ENCODE results near the gene TMEM240. TPM values are rescaled to one million over a fixed set of nuclear protein-coding genes. Genes with fewer than 3 reads are reported as not detected.
"Not testable (repeated sequence)": the region's sequence is repeated elsewhere in the genome, so short reads cannot be mapped to it uniquely, and the experiment has no call there.

Gene TMEM240
- total and polyA plus RNA-seq, 2 donors (not counting 1 experiment from before 2014, with no cell fraction given) = 0.28 to 1.8 TPM

DNA sequence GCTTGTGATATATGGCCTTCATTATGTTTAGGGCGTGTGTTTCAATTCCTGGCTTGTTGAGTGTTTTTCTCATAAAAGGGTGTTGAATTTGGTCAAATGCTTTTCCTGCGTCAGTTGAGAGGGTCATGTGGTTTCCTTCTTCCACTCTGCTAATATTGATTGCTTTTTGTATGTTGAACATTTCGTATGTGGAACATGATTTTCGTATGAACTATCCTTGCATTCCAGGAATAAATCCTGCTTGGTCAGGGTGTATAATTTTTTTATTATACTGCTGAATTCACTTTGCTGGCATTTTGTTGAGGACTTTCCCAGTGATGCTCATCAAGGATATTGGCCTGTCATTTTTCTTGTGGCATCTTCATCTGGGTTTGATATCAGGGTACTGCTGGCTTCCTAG, 33.1 kb downstream of the TMEM240 start:
- Mint-ChIP-seq H3K27ac (no peak overlapping the region), H3K4me3 (no peak overlapping the region), H3K27me3 (no peaks in the 10 kb centered on the region), H3K4me1 (peaks cover 19% of the 10 kb centered on the region), H3K9me3 (ENCODE audit: insufficient read depth) (no peaks in the 10 kb centered on the region)
- Histone ChIP-seq H3K4me1 (ENCODE audit: control insufficient read depth in 2 of 2, insufficient read depth in 2 of 2, low read length in 2 of 2) (peaks cover 9 to 15% of the 10 kb centered on the region in 2 donors), H3K9ac (ENCODE audit: low read length) (no peak overlapping the region), H2AFZ (ENCODE audit: insufficient read depth, low read depth, low read length, poor library complexity, severe bottlenecking) (no peak overlapping the region), H3K4me3 (ENCODE audit: control extremely low read depth in 1 of 5, extremely low read depth in 1 of 5, insufficient read depth in 1 of 5, low read depth in 2 of 5, low read length in 4 of 5) (no peak overlapping the region), H3K36me3 (replicated peaks in 1 of 2; ENCODE audit: control extremely low read depth in 1 of 2, control insufficient read depth in 1 of 2, extremely low read depth in 1 of 2, insufficient read depth in 2 of 2, low read length in 1 of 2) (no peaks in the 10 kb centered on the region), H3K4me2 (replicated peaks; ENCODE audit: low read depth, low read length, poor library complexity, severe bottlenecking) (no peak overlapping the region), H3K9me3 (ENCODE audit: control extremely low read depth in 1 of 3, control insufficient read depth in 2 of 3, insufficient read depth in 1 of 3, low read length in 2 of 3) (no peaks in the 10 kb centered on the region), H3K79me2 (ENCODE audit: control insufficient read depth, insufficient read depth, low read length) (no peaks in the 10 kb centered on the region), H3K27me3 (replicated peaks in 1 of 4; ENCODE audit: control extremely low read depth in 1 of 4, control insufficient read depth in 3 of 4, insufficient read depth in 4 of 4, low read length in 3 of 4) (no peaks in the 10 kb centered on the region), H3K27ac (ENCODE audit: low read length in 2 of 2) (no peak overlapping the region), H4K20me1 (ENCODE audit: control insufficient read depth, insufficient read depth, low read length, poor library complexity, severe bottlenecking) (no peaks in the 10 kb centered on the region)
- CTCF ChIA-PET = no interaction called here
- POLR2A ChIA-PET = no interaction called here
- DNase-seq = no peak
- no peak for TF ChIP-seq EZH2 (IDR thresholded peaks at IDR 0.05; ENCODE audit: borderline replicate concordance, insufficient read depth, low read depth, low read length, poor library complexity, severe bottlenecking)
- TF ChIP-seq, protein P1, sequence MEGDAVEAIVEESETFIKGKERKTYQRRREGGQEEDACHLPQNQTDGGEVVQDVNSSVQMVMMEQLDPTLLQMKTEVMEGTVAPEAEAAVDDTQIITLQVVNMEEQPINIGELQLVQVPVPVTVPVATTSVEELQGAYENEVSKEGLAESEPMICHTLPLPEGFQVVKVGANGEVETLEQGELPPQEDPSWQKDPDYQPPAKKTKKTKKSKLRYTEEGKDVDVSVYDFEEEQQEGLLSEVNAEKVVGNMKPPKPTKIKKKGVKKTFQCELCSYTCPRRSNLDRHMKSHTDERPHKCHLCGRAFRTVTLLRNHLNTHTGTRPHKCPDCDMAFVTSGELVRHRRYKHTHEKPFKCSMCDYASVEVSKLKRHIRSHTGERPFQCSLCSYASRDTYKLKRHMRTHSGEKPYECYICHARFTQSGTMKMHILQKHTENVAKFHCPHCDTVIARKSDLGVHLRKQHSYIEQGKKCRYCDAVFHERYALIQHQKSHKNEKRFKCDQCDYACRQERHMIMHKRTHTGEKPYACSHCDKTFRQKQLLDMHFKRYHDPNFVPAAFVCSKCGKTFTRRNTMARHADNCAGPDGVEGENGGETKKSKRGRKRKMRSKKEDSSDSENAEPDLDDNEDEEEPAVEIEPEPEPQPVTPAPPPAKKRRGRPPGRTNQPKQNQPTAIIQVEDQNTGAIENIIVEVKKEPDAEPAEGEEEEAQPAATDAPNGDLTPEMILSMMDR (IDR thresholded peaks at IDR 0.05) = no peak
- intact Hi-C loops (cut with micrococcal nuclease) = no loop called here
- WGBS (ENCODE audit: insufficient coverage) = 82% methylated on average over 2 of the region's 4 CpGs
- ATAC-seq (ENCODE audit: low read depth) = no peak

DNA sequence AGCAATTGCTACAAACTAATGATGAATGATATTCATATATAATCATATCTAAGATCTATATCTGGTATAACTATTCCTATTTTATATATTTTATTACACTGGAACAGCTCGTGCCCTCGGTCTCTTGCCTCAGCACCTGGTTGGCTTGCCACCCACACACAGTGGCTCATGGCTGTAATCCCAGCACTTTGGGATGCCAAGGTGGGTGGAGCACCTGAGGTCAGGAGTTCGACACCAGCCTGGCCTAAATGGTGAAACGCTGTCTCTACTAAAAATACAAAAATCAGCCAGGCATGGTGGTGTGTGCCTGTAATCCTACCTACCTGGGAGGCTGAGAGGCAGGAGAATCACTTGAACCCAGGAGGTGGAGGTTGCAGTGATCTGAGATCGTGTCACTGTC, 34.6 kb downstream of the TMEM240 start:
- H3K9me3 Mint-ChIP-seq (ENCODE audit: insufficient read depth); H3K9me3 ChIP-seq (ENCODE audit: control extremely low read depth in 1 of 3, control insufficient read depth in 2 of 3, insufficient read depth in 1 of 3, low read length in 2 of 3); H3K4me1 ChIP-seq (ENCODE audit: control insufficient read depth in 2 of 2, insufficient read depth in 2 of 2, low read length in 2 of 2); DNase-seq; H3K79me2 ChIP-seq (ENCODE audit: control insufficient read depth, insufficient read depth, low read length); H3K4me2 ChIP-seq (replicated peaks; ENCODE audit: low read depth, low read length, poor library complexity, severe bottlenecking); H3K36me3 ChIP-seq (replicated peaks in 1 of 2; ENCODE audit: control extremely low read depth in 1 of 2, control insufficient read depth in 1 of 2, extremely low read depth in 1 of 2, insufficient read depth in 2 of 2, low read length in 1 of 2); H3K27me3 ChIP-seq (replicated peaks in 1 of 4; ENCODE audit: control extremely low read depth in 1 of 4, control insufficient read depth in 3 of 4, insufficient read depth in 4 of 4, low read length in 3 of 4); H2AFZ ChIP-seq (ENCODE audit: insufficient read depth, low read depth, low read length, poor library complexity, severe bottlenecking); H3K9ac ChIP-seq (ENCODE audit: low read length); H3K4me3 ChIP-seq (ENCODE audit: control extremely low read depth in 1 of 5, extremely low read depth in 1 of 5, insufficient read depth in 1 of 5, low read depth in 2 of 5, low read length in 4 of 5); ATAC-seq (ENCODE audit: low read depth); H4K20me1 ChIP-seq (ENCODE audit: control insufficient read depth, insufficient read depth, low read length, poor library complexity, severe bottlenecking); POLR2A ChIA-PET; H3K27me3 Mint-ChIP-seq: not testable (repeated sequence)
- WGBS (ENCODE audit: insufficient coverage) = 82% methylated on average over 3 of the region's 5 CpGs
- peak overlapping the region in 1 of 2 donors; percentile 66 for H3K27ac ChIP-seq (ENCODE audit: low read length in 2 of 2)
- peak overlapping the region; percentile 93 for H3K27ac Mint-ChIP-seq
- intact Hi-C loops (cut with micrococcal nuclease) = loop anchor here (2.0 kb wide), 2 partner anchors 35 to 99 kb away; partner anchors contain the start of genes ATAD3B and MRPL20
- peaks cover 12% of the 10 kb centered on the region for H3K4me1 Mint-ChIP-seq
- CTCF ChIA-PET = interaction anchor here (0.8 to 1.2 kb wide), 4 partner anchors 107 to 214 kb away, joined by 3 to 4 read pairs (median 4); partner anchors contain the start of genes AURKAIP1 and CCNL2
- H3K4me3 Mint-ChIP-seq = peak overlapping the region; percentile 93
